ENCODE results near the gene ZC3H11A. TPM values are rescaled to one million over a fixed set of nuclear protein-coding genes. Genes with fewer than 3 reads are reported as not detected.
"Not testable (repeated sequence)": the region's sequence is repeated elsewhere in the genome, so short reads cannot be mapped to it uniquely, and the experiment has no call there.

ZC3H11A gene
- total and polyA plus RNA-seq, 8 donors: 60.0 to 177 (median 147) TPM

DNA sequence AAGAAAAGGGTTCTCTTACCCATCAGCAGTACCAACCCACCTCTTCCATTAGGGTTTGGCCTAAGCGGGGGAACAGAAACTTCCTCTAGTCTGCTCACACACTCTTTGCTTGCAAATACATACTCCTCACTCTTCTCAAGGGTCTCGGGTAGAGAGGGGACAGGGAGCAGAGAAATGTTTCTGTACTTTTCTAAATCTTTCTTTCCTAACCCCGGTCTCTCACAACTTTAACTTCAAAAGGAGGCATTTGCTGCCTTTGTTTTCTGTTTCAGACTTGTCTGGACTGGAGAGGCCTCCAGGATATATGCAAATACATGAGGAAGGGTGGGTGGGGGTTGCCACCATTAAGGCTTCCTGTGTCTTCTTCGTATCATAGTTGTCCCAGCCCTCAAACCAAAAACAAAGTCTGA, 41.0 kb upstream of the ZC3H11A start:
- H3K27ac ChIP-seq: no peak overlapping the region
- DNase-seq: no peak
- H3K4me1 ChIP-seq: no peaks in the 10 kb centered on the region
- H3K36me3 ChIP-seq: no peaks in the 10 kb centered on the region
- H3K4me3 ChIP-seq: no peak overlapping the region
- no peaks in the 10 kb centered on the region for H3K9me3 ChIP-seq
- no peak for ATAC-seq
- TF ChIP-seq, protein P1, sequence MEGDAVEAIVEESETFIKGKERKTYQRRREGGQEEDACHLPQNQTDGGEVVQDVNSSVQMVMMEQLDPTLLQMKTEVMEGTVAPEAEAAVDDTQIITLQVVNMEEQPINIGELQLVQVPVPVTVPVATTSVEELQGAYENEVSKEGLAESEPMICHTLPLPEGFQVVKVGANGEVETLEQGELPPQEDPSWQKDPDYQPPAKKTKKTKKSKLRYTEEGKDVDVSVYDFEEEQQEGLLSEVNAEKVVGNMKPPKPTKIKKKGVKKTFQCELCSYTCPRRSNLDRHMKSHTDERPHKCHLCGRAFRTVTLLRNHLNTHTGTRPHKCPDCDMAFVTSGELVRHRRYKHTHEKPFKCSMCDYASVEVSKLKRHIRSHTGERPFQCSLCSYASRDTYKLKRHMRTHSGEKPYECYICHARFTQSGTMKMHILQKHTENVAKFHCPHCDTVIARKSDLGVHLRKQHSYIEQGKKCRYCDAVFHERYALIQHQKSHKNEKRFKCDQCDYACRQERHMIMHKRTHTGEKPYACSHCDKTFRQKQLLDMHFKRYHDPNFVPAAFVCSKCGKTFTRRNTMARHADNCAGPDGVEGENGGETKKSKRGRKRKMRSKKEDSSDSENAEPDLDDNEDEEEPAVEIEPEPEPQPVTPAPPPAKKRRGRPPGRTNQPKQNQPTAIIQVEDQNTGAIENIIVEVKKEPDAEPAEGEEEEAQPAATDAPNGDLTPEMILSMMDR (IDR thresholded peaks at IDR 0.05): no peak
- H3K27me3 ChIP-seq: no peaks in the 10 kb centered on the region
- intact Hi-C loops (cut with DNase I): no loop called here

DNA sequence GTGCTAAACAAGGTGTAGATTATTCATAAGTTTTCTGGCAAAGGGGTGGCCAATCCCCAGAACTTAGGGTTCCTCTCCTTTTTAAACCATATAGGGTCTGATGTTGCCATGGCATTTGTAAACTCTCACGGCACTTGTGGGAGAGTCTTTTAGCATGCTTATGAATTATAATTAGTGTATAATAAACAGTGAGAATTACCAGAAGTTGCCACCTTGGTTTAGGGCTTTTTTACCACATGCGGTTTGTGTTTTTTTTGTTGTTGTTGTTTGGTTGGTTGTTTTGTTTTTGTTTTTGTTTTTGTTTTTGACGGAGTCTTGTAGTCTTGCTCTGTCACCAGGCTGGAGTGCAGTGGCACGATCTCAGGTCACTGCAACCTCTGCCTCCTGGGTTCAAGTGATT, 39.4 kb upstream of the ZC3H11A start:
- intact Hi-C loops (cut with DNase I): no loop called here
- Histone ChIP-seq H3K36me3 (no peaks in the 10 kb centered on the region), H3K27me3 (no peaks in the 10 kb centered on the region), H3K4me1 (no peaks in the 10 kb centered on the region), H3K4me3 (no peak overlapping the region), H3K27ac (no peak overlapping the region), H3K9me3 (no peaks in the 10 kb centered on the region)
- TF ChIP-seq, protein P1 (IDR thresholded peaks at IDR 0.05): no peak
- ATAC-seq: no peak
- no peak for DNase-seq

DNA sequence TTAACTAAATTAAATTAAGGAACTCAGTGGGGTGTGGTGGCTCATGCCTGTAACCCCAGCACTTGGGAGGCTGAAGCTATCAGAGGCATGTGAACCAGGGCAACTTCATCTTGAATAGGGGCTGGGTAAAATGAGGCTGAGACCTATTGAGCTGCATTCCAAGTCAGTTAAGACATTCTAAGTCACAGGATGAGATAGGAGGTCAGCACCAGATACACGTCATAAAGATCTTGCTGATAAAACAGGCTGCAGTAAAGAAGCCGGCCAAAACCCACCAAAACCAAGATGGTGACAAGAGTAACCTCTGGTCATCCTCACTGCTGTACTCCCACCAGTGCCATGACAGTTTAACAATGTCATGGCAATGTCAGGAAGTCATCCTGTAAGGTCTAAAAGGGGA, 36.7 kb upstream of the ZC3H11A start:
- H3K27ac ChIP-seq; intact Hi-C loops (cut with DNase I); H3K36me3 ChIP-seq; H3K4me1 ChIP-seq; DNase-seq; ATAC-seq; H3K4me3 ChIP-seq; H3K9me3 ChIP-seq; H3K27me3 ChIP-seq: not testable (repeated sequence)

DNA sequence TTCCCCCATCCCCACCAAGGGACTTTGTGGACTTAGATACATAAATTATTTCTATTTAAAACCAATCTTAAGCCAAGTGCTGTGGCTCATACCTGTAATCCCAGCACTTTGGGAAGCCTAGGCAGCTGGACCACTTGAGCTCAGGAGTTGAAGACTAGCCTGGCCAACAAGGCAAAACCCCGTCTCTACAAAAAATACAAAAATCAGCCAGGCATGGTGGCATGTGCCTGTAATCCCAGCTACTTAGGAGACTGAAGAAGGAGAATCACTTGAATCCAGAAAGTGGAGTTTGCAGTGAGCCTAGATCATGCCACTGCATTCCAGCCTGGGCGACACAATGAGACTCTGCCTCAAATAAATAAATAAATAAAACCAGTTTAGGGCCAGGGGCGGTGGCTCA, 34.9 kb upstream of the ZC3H11A start:
- H3K4me1 ChIP-seq: no peaks in the 10 kb centered on the region
- H3K36me3 ChIP-seq: no peaks in the 10 kb centered on the region
- ATAC-seq (no peak), DNase-seq (no peak)
- H3K9me3 ChIP-seq: no peaks in the 10 kb centered on the region
- intact Hi-C loops (cut with DNase I): no loop called here
- H3K27ac ChIP-seq: no peak overlapping the region
- TF ChIP-seq, protein P1 (IDR thresholded peaks at IDR 0.05): no peak
- H3K27me3 ChIP-seq: no peaks in the 10 kb centered on the region
- H3K4me3 ChIP-seq: no peak overlapping the region

DNA sequence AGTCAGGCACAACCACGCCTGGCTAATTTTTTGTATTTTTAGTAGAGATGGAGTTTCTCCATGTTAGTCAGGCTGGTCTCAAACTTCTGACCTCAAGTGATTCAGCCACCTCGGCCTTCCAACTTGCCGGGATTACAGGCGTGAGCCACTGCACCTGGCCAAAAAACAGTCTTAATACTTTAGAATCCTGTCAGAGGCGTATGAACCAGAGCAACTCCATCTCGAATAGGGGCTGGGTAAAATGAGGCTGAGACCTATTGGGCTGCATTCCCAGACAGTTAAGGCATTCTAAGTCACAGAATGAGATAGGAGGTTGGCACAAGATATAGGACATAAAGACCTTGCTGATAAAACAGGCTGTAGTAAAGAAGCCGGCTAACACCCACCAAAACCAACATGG, 33.5 kb upstream of the ZC3H11A start:
- H3K27me3 ChIP-seq; DNase-seq; H3K36me3 ChIP-seq; H3K4me3 ChIP-seq; H3K27ac ChIP-seq; H3K9me3 ChIP-seq; intact Hi-C loops (cut with DNase I); ATAC-seq; H3K4me1 ChIP-seq: not testable (repeated sequence)

DNA sequence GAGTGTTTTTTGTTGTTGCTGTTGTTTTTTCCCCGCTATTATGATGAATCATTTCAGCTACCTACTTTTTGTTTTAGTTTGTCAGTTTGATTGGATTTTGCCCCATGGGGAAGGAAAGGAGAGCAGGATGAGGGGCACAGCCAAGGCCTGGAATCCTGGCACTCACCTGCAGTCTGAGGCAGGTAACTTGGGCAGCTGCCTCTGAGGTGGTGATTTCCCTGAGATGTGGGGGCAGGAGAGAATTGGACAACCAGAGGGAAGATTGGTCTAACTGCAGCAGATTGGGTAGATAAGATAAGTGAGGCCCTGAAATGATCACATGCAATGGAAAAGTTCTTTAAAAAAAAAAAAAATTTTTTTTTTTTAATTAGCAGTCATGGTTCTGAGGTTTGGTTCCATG, 31.9 kb upstream of the ZC3H11A start:
- ATAC-seq (no peak), DNase-seq (no peak)
- Histone ChIP-seq H3K9me3 (no peaks in the 10 kb centered on the region), H3K4me1 (no peaks in the 10 kb centered on the region), H3K27ac (no peak overlapping the region), H3K27me3 (no peaks in the 10 kb centered on the region), H3K36me3 (no peaks in the 10 kb centered on the region), H3K4me3 (no peak overlapping the region)
- TF ChIP-seq, protein P1 (IDR thresholded peaks at IDR 0.05): no peak
- intact Hi-C loops (cut with DNase I): no loop called here

All from left lung (tissue), 10 donors.